T1000 (cell line): ENCODE measurements around the gene MRPS5.

Experiments used
- DNase-seq: peaks from one replicate; lab custom pipeline; 2025; ENCODE audit warnings: mixed read lengths; lab: John Stamatoyannopoulos, UW

Gene MRPS5

GRCh38 chr2:95060446-95061118 is 61.0 kb downstream of the MRPS5 start:
- DNase-seq: no peak

DNA sequence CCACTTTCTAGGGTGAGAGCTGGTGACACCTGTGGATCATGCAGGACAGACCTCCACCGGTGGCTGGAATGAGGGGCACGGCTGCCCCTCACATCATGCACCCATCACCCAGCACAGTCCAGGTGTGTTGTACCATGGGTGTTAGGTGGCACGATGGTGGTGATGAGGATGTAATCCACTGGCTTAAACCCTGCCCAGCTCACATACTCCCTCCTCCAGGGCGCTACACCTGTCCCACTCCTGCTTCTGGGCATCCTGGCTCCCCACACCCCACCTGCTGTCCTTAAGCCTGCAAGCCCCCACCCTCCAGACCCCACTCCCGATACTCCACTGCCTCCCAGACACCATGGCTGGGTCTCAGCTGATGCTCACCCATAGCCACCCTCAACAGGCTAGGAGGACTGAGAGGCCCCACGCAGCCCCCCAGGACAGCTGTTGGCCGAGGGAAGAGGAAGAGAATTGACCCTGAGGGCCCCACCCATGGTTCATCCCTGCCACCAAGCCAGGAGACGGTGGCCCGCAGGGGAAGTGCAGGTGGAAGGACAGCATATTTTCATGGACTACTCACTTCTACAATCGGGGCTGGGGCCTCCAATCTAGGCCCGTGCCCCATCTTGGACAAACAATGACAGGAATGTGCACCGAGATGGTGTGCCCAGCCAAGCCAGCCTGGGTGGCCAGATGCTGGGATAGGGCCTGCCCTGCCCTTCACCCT is 61.8 kb downstream of the MRPS5 start:
- no peak for DNase-seq

DNA sequence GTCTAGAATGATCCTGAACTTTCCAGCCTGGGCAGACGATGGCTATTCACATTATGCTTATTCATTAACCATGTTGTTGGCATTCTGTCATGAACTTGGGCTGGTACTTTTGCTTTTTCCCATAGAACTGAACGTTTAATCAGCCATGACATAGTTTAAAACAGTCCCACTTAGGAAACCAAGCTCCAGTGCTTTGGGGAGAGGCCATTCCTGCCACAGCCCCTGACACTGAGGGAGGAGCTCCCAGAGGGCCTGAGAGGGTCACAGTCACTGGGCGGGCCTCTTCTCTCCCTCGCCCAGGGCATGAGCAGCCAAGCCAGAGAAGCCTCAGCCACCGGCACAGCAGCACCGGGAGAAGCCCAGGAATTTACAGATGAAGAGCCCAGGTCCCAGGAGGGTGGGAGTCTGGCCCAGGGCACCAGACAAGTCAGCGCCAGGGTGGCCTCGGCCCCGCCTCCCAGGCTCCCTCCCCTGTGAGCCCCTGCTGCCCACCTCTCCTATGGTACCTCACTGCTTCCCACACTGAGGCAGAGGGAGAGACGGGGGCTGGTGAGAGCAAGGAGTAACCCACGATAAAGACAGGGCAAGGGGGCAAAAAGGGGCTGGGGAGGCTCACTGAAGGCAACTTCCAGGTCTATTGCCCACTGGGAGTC is 62.5 kb downstream of the MRPS5 start:
- no peak for DNase-seq

- no peak for DNase-seq
Observed at GRCh38 chr2:95058466-95058988, 63.1 kb downstream of the MRPS5 start.

DNA sequence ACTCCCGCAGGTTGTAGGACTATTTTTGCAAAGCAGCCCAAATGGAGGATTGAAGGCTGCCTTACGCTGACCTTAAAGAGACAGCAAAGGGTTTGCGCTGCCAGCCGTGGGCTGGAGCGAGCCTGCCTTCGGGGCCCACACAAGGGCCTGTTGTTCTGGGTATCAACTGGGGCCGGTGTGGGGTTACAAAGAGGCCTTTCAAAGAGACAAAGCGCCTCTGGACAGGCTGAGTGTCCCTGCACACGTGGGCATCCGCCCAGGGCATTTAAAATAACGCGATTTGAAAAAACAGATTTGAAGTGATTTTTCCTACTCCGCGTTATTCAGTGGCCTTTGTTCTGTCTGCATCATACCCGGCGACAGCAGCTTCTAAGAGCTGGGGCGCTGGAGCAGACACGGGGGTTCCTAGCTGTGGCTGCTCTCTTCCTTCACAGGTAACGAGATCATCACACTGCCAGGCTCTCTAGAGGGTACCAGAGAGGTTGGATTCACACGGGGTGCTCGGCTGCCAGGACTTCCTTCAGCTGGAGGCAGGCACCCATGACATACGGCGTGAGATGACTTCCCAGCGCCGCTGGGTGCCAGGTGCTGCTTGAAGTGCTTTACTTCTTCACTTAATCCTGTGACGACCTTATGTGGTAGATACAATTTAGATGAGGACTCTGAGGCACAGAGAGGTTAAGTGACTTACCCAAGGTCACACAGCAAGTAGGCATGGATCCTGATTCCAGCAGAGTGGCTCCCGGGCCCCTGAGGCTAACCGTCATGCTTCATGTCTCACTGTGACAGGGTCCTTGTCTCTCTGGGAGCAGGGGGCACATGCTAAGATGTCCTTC is 63.9 kb downstream of the MRPS5 start:
- no peak for DNase-seq

GRCh38 chr2:95056461-95057459 is 64.8 kb downstream of the MRPS5 start:
- DNase-seq: no peak

- DNase-seq: no peak
Observed at GRCh38 chr2:95056044-95056443, 65.6 kb downstream of the MRPS5 start.

DNA sequence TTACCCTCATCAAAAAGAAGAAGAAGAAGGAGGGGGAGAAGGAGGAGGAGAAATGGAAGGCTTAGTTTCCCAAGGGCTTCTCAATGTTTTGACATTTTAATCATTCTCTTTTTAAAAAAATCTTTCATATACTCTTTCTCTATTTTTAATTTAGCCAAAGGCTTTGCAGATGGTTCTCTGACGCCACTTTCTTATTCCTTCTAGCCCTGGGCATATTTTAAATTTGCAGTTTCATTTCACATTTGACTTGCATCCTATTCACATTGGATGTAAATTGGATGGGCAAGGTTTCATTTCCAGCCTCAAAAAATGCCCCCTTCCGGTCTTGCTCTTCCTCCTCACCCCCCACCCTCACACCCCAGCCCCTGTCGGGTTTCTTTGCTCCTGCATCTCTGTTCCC is 66.3 kb downstream of the MRPS5 start:
- DNase-seq: no peak

DNA sequence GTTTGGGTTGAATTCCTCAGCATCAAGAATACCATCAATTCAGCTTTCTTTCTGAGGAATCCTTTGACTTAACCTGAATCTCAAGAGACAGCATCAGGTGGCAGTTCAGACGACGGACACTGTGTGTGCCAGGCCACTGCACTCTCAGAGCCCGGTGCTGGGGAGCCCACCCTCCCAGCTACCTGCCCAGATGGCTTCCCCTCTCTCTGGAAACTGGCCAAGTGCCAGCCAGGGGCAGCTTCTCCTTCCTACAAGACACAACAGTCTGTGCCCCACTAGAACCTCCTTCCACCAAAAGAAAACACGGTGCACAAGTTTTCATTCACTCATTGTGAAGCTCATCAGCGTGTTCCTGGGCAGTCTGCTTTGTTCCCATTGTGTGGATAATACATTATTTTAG is 67.6 kb downstream of the MRPS5 start:
- no peak for DNase-seq

DNA sequence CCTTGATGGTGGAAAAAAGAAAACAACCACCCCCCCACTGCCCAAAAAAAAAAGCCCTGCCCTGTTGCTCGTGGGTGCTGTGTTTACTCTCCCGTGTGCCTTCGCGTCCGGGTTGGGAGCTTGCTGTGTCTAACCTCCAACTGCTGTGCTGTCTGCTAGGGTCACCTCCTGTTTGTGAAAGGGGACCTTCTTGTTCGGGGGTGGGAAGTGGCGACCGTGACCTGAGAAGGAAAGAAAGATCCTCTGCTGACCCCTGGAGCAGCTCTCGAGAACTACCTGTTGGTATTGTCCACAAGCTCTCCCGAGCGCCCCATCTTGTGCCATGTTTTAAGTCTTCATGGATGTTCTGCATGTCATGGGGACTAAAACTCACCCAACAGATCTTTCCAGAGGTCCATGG is 68.1 kb downstream of the MRPS5 start:
- no peak for DNase-seq

GRCh38 chr2:95052804-95053479 is 68.7 kb downstream of the MRPS5 start:
- no peak for DNase-seq

- DNase-seq: no peak
Observed at GRCh38 chr2:95052307-95052706, 69.3 kb downstream of the MRPS5 start.

DNA sequence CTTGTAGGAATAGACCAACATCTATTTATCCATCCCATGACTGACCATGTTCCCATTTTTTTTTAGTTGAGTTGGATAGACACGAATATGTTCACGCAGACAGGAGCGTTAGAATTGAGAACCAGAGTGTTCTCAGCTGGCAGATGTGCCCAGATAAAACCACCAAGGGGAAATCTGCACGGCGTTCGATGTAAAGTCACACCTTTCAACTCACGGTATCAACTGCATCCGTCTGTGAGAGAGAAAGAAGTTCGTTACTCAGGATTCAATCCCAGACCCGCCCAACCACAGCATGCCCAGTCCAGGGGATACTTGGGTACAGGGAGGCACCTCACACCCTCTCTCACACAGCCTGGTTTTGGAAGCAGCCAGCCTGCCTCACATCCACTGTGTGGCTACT is 70.0 kb downstream of the MRPS5 start:
- no peak for DNase-seq

GRCh38 chr2:95050385-95051300 is 71.0 kb downstream of the MRPS5 start:
- DNase-seq: no peak

GRCh38 chr2:95049961-95050360 is 71.6 kb downstream of the MRPS5 start:
- no peak for DNase-seq

- no peak for DNase-seq
Observed at GRCh38 chr2:95049683-95049955, 72.0 kb downstream of the MRPS5 start.

DNA sequence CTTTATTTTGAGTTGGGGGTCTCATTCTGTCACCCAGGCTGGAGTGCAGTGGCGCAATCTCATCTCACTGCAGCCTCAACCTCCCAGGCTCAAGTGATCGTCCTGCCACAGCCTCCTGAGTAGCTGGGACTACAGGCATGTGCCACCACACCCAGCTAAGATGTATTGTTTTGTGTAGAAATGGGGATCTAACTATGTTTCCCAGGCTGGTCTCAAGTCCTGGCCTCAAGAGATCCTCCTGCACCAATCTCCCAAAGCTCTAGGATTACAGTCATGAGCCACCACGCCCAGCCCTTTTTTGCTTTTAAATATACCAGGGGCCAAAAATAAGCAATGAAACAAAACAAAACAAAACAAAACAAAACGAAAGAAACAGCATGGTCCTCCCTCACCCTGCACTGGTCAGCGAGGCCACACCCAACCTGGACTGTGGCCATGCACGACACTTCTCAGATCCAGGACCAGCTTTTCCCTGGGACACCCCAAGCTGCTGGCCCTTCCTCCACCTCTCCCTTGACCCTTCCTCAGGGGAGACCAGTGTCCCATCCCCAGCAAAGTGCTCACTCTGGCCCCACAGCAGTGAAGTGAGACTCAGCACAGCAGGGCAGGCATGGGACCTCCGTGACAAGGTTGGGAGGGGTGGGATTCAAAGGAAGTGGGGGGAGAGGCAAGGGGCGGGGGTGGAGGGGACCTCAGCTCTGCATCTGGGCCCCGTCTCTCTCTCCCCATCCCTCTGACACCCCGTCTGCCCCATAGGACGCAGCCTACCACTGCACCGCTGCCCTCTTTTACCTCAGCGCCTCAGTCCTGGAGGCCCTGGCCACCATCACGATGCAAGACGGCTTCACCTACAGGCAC is 72.6 kb downstream of the MRPS5 start:
- no peak for DNase-seq
